OCI-LY3 (cell line): ENCODE data around the gene JARID2.

Experiments used
- EZH2phosphoT487 ChIP-seq: fragments of 200-600 bp; shearing (Covaris generic); IDR thresholded peaks from 2 replicates; pipeline ENCODE4 v1.6.1; 2018; ENCODE audit warnings: antibody characterized with exemption, mixed run types, low read depth
- TF ChIP-seq, protein P1 (sequence below): fragments of 200-600, 300-600 bp; sonication (generic); IDR thresholded peaks from 2 replicates; pipeline ENCODE4 v1.5.1; 2014; ENCODE audit warnings: antibody characterized with exemption, low read length, low read depth

DNA sequence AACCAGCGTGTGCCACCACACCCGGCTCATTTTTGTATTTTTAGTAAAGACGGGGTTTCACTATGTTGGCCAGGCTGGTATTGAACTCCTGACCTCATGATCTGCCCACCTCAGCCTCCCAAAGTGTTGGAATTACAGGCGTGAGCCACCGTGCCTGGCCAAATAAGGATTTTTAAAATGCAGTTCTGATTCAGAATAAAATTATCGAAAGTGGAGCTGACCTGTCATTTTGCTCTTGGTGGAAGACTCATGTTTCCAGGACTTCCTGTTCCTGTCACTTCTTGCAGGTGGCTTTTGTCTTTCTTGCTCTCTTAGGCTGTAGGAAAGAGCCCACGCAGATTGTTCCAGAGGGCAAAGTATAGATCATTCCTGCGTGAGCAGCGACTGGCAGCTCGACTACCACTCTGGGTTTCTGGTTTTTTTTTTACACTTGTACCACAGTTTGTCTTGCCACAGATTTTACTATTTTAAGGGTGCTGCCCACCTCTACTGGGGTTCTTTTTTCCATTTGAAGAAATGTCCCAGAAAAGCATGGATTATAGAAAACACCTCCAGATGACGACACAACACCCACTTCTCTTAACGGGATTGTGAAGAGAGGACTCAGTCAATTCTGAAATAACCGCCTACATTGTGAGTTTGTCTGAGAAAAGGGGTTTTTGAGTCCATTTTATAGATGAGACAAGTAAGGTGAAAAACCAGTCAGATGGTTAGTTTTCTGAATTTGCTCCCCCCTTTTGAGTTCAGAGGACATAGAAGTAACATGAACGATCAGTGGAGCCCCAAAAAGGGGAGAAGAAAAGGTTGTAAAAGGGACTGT is 7.5 kb downstream of the JARID2 start:
- TF ChIP-seq, protein P1, sequence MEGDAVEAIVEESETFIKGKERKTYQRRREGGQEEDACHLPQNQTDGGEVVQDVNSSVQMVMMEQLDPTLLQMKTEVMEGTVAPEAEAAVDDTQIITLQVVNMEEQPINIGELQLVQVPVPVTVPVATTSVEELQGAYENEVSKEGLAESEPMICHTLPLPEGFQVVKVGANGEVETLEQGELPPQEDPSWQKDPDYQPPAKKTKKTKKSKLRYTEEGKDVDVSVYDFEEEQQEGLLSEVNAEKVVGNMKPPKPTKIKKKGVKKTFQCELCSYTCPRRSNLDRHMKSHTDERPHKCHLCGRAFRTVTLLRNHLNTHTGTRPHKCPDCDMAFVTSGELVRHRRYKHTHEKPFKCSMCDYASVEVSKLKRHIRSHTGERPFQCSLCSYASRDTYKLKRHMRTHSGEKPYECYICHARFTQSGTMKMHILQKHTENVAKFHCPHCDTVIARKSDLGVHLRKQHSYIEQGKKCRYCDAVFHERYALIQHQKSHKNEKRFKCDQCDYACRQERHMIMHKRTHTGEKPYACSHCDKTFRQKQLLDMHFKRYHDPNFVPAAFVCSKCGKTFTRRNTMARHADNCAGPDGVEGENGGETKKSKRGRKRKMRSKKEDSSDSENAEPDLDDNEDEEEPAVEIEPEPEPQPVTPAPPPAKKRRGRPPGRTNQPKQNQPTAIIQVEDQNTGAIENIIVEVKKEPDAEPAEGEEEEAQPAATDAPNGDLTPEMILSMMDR = no peak
- TF ChIP-seq EZH2phosphoT487 = no peak
